ENCODE results near the gene CDC73.
"Not testable (repeated sequence)": the region's sequence is repeated elsewhere in the genome, so short reads cannot be mapped to it uniquely, and the experiment has no call there.

CDC73 gene

GRCh38 chr1:193114485-193115095 lies 7.2 kb upstream of the CDC73 start:
- DNase-seq: no peak

- DNase-seq: no peak
These were observed 6.1 kb upstream of the CDC73 start for GRCh38 chr1:193115629-193116227.

GRCh38 chr1:193117167-193117566 lies 4.7 kb upstream of the CDC73 start:
- not testable (repeated sequence) for DNase-seq

GRCh38 chr1:193118194-193118593 lies 3.6 kb upstream of the CDC73 start:
- no peak for DNase-seq

GRCh38 chr1:193118803-193119730 lies 2.8 kb upstream of the CDC73 start:
- DNase-seq: no peak

GRCh38 chr1:193120604-193121166 lies 1.1 kb upstream of the CDC73 start:
- DNase-seq: no peak

GRCh38 chr1:193123751-193124150 lies 1.9 kb downstream of the CDC73 start:
- no peak for DNase-seq

- no peak for DNase-seq
These were observed 3.5 kb downstream of the CDC73 start for GRCh38 chr1:193125369-193125768.

- DNase-seq: no peak
These were observed 9.5 kb downstream of the CDC73 start for GRCh38 chr1:193131266-193131860.

- DNase-seq: no peak
These were observed 18.4 kb downstream of the CDC73 start for GRCh38 chr1:193140254-193140653.

GRCh38 chr1:193141804-193142203 lies 20.0 kb downstream of the CDC73 start:
- DNase-seq: no peak

GRCh38 chr1:193142409-193142808 lies 20.6 kb downstream of the CDC73 start:
- DNase-seq: no peak

- DNase-seq: peak; percentile 20
These were observed 21.5 kb downstream of the CDC73 start for GRCh38 chr1:193143285-193143684.

GRCh38 chr1:193144361-193144938 lies 22.6 kb downstream of the CDC73 start:
- DNase-seq: no peak

- no peak for DNase-seq
These were observed 23.2 kb downstream of the CDC73 start for GRCh38 chr1:193144999-193145398.

- DNase-seq: no peak
These were observed 34.4 kb downstream of the CDC73 start for GRCh38 chr1:193156117-193156821.

GRCh38 chr1:193156822-193157142 lies 35.0 kb downstream of the CDC73 start:
- DNase-seq: no peak

- no peak for DNase-seq
These were observed 35.5 kb downstream of the CDC73 start for GRCh38 chr1:193157360-193157759.

- no peak for DNase-seq
These were observed 54.3 kb downstream of the CDC73 start for GRCh38 chr1:193176113-193176512.

GRCh38 chr1:193176788-193177187 lies 55.0 kb downstream of the CDC73 start:
- no peak for DNase-seq

- DNase-seq: no peak
These were observed 57.3 kb downstream of the CDC73 start for GRCh38 chr1:193179094-193179493.

- no peak for DNase-seq
These were observed 59.7 kb downstream of the CDC73 start for GRCh38 chr1:193181536-193181935.

Data from NCI-H1694 treated with DMSO at 0.1 percent for 48 hours (cell line).